Subcutaneous adipose tissue (tissue), 4 donors: ENCODE measurements around the gene HS3ST4. TPM values are rescaled to one million over a fixed set of nuclear protein-coding genes. Genes with fewer than 3 reads are reported as not detected.

Experiments used
- CTCF ChIP-seq: fragments of 450-650 bp; IDR thresholded peaks from one replicate; pipeline ENCODE4 v1.5.1; 2016; ENCODE audit warnings: low read depth, mild to moderate bottlenecking, control low read depth, antibody characterized with exemption, moderate library complexity
- total RNA-seq, 4 donors: library from RNA; depleted of rRNA; stranded (reverse); fragments of >200 nt; gene quantifications; one replicate each; pipeline ENCODE4 v1.1.0, GENCODE V29; 2016

The HS3ST4 gene
- total RNA-seq, 4 donors from 2014 or later, result not detected

DNA sequence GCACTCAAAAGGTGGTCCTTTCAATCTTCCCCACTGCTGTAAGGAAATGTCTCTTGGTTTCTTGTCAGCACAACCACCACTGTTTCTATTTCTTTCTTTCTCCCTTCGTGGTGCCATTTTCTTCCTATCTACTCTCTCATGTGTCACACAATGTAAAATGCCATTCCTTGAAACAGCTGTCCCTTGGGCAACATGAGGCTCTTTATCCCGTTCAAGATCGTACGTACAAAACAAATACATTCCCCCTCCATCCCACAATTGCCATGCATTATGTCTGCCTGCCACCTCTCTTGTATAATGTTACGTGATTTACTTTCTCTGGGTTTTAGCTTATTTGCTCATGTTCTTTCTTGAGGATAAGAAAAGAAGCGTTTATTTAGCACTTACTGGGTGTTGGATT, 410.6 kb downstream of the HS3ST4 start:
- no peak for TF ChIP-seq CTCF

- TF ChIP-seq CTCF, result no peak
Measured at GRCh38 chr16:26108836-26109505, 417.2 kb downstream of the HS3ST4 start.

DNA sequence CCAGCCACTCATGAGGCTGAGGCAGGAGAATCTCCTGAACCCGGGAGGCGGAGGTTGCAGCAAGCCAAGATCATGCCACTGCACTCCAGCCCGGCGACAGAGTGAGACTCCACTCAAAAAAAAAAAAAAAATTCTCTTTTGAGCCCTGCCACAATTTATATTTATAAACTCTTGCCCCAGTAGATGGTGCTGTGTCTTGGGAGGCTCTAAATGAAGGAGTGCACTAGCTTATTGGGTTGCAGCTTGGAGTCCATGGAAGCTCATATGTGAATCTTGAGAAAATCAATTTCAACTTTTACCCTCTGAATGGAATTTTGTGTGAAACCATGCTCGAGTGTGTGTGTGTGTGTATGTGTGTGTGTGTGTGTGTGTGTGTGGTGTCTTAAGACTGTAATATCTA, 420.1 kb downstream of the HS3ST4 start:
- TF ChIP-seq CTCF, result no peak

DNA sequence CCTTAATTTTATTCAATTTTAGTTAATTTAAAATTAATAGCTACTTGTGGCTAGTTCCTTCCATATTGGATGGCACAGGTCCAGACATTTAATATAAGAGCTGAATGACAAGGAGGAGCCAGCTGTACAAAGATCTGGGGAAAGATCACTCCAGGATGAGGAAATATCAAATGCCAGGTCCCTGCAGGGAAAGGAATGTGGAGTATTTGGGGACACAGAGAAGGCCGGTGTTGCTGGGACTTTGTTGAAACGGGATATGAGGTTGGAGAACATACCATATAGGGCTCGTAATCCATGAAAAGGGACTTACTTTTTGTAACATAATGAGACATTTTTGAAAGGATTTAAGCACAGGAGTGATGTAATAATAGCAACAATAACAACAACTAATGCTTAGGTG, 426.8 kb downstream of the HS3ST4 start:
- TF ChIP-seq CTCF, result no peak

DNA sequence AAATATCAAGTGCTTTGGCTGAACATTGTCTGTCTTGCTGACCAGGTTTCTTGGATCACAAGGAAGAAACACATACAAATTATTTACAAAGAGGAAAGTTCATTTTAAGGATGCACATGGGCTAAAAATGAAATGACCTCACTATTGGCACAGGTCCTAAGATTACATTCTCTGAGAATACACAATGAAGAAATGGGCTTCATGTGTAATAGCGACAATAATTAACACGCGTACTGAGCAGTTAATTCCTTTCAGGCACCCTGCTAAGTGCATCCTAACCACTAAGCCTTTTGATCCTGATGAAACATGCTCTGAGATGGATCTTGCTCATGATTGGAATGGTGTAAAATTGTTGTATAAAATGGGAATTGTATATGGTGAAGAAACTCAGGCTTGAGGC, 429.0 kb downstream of the HS3ST4 start:
- no peak for TF ChIP-seq CTCF

DNA sequence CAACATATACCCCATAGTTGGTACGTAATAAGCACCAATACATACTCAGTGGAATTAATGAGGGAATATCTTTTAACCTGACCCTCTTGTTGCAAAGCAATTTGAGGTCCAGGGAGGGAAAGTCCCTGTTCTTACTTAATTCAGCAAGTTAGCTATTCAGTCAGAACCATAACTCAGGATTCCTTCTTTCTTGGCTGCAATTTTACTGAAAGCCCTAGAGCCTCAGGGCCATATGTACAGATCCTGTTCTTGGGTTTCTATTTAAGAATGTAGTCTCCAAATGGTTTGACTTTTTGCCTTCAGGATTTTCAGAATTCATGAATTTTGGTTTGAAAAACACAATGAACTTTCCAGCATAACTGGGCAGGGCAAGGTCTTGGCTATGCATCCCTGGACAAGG, 436.5 kb downstream of the HS3ST4 start:
- TF ChIP-seq CTCF, result no peak

DNA sequence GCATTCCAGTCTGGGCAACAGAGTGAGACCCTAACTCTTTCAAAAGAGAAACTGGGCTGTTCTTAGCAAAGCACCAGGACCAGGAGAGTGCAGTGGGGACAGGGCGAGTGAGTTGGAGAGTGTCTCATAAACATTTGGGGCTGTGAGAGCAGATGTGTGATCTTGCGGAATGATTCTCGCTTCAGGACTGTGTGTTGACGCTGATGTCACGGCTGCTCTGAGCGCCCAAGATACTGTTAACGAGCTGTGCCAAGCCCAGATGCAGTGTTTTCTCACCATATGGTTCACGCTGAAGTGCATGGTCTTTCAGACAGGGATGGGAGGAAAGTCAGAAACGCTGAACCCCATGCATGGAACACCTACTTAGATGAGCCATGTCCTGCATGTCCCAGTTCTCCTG, 438.2 kb downstream of the HS3ST4 start:
- no peak for TF ChIP-seq CTCF
